ENCODE data around the gene SLC1A2.

SLC1A2 gene

DNA sequence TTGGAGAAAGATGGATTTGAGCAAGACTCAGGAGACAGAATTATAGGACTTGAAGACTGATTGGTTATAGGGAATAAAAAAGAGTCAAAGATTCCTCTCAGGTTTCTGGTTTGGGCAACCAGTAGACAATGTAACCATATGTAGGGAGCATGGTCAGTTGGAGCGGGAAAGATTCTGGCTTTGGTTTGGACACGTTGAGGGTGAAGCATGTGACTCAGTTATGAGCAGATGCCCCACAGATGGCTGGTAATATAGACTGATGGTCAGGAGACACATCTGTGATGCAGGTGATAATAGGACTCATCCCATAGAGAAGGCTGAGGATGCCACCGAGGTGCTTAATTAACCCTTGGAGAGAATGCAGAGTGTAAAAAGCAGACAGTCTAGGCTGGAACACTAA is 148.3 kb downstream of the SLC1A2 start:
- no peak for DNase-seq (ENCODE audit: low read depth)

GRCh38 chr11:35270342-35270741 is 149.0 kb downstream of the SLC1A2 start:
- no peak for DNase-seq (ENCODE audit: low read depth)

DNA sequence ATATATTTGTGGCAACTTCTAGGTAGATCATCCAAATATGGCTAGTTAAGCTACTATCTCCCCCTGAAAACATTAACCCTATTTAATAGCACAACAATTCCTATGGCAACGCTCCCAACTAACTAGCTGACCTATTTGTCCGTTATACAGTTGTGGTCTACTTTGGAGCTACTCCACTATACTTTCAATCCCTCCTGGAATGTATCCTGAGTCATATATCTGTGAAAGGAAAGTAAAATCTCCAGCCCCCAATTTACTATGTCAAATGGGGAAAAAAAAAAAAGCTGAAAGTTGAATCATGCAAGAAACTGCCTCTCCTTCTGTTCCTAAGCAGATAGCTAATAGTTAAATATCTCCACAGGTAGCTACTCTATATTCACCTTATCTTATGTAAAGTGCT is 151.9 kb downstream of the SLC1A2 start:
- DNase-seq (ENCODE audit: low read depth), result peak; percentile 77

DNA sequence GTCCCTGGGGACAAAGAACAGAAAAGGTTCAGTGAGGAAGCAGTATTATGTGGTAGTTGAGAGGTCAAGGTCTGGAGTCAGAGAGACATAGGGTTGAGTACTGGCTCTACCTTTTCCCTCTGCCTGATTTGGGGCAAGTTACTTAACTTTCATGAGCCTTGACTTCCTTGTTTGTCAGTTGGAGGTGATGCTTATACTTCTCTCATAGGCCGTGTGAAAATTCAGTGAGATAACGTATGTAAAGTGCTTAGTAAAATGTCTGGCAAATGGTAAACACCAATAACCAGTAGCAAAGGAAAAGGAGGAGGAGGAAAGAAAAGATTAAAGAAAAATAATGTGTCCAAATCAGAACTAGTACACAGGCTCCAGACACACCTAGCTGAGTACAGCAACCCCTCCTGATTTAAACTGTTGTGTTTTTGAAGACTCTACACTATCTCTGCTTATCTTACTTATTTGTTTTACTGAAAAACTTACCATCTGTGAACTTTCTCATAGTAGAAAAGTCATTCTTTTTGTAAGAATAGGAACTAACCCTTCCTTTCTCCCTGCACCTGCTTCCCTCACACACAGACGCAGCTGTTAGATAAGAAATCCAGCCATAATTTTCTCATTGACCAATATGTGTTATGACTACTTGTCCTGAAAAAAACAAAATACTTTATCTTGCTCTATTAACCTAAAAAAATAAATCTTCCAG is 153.5 kb downstream of the SLC1A2 start:
- DNase-seq (ENCODE audit: low read depth), result no peak

DNA sequence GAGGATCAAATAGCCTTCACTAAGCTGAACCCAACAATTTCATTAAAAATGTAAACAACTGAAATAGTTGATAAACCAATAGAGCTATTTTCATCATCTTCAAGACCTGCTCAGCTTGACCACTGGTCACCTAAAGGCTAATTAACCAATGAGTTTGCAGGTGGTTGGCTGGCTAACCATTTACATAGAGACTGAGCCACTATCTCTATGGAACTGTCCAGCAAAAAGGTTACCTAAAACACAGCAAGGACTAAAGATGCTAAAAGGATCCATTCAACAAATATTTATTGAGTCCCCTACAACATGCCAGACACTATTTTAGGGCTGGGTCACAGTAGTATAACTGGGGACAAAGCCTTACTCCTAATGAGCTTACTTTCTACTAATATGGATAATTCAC is 156.6 kb downstream of the SLC1A2 start:
- DNase-seq (ENCODE audit: low read depth), result no peak

GRCh38 chr11:35262056-35262455 is 157.3 kb downstream of the SLC1A2 start:
- no peak for DNase-seq (ENCODE audit: low read depth)

DNA sequence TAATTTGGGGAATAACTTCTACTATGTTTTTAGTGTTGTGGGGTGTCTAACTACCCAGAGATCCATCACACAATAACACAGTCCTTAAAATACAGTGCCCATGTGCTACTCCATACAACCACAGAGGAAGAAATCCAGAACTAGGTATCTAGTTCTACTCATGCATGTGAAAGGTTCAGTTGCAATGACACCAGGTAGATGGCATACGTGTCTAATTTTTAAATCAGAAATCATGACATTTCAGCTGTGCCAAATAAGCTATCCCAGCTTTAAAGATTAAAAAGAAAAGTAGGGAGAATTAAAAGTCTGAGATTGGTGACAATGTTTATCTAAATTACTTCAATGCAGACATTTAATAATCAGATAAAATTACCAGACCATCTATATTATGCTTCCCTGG is 158.2 kb downstream of the SLC1A2 start:
- DNase-seq (ENCODE audit: low read depth), result no peak

DNA sequence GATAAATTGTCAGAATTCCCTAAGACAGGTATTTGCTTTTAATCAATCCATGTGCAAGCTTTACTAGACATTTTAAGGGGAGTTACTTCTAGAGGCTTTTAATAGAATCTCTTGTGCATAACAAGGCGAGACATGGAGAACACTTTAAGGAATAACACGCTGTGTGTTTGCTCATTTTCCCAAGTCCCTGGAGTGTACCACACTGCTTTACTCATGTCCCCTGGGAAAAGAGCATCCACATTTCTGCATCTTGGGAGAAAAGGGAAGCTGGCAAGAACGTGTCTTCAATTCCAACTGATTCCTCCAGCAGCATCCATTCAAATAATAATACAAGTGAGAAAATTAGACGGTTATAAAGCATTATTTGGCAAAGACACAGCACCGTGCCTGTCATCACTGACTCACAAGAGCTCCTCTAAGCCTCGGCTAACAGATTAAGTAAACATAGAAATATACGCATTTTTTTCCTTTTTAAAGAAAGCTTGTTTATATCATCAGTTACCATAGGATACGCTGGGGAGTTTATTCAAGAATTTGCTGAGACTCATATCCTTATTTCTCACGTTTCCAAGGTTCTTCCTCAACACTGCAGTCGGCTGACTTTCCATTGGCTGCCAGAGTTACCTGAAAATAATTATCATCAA is 158.9 kb downstream of the SLC1A2 start:
- peak; percentile 87 for DNase-seq (ENCODE audit: low read depth)

DNA sequence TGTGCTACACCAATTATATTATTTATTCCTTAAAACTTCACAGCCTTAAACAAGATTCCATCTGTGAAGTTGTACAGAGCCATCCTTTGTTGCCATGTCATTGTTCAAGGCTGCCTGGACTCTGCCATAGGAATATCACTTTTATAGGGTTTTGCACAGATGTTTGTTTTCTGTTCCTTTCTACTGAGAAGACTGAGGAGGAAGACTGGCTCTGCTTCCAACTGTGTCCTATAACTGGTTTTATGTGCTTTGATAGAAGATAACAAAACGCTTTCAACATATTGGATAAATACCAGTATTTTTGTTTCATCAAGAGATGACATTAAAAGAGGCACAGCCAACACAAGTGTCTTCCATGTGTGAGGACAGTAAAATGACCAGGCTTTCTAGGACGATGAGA is 159.8 kb downstream of the SLC1A2 start:
- no peak for DNase-seq (ENCODE audit: low read depth)

GRCh38 chr11:35257281-35257680 is 162.1 kb downstream of the SLC1A2 start:
- no peak for DNase-seq (ENCODE audit: low read depth)

GRCh38 chr11:35256296-35256695 is 163.1 kb downstream of the SLC1A2 start:
- DNase-seq (ENCODE audit: low read depth), result no peak

- DNase-seq (ENCODE audit: low read depth), result no peak
Observed at GRCh38 chr11:35255514-35255913, 163.8 kb downstream of the SLC1A2 start.

DNA sequence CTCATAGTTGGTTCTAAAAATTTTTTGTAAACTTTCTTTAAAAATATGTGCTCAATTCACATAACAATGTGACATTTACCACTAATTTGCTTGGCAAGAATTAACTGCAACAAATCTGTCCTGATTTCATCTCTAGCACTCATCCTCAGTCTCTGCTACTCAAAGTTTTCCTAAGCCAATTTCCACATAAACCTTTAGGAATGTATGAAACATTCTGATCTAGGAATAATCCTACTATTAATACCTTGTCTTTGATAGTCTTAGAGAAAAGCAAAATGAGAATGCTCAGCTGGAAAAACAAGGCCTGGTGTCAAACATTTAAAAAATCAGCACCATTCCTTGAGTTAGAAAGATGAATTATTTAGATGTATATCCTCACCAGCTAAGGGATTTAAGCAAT is 166.1 kb downstream of the SLC1A2 start:
- DNase-seq (ENCODE audit: low read depth), result peak; percentile 21

- DNase-seq (ENCODE audit: low read depth), result no peak
Observed at GRCh38 chr11:35250621-35251020, 168.7 kb downstream of the SLC1A2 start.

GRCh38 chr11:35250192-35250591 is 169.2 kb downstream of the SLC1A2 start:
- no peak for DNase-seq (ENCODE audit: low read depth)

GRCh38 chr11:35248558-35249323 is 170.6 kb downstream of the SLC1A2 start:
- peak; percentile 23 for DNase-seq (ENCODE audit: low read depth)

GRCh38 chr11:35247863-35248262 is 171.5 kb downstream of the SLC1A2 start:
- no peak for DNase-seq (ENCODE audit: low read depth)

- no peak for DNase-seq (ENCODE audit: low read depth)
Observed at GRCh38 chr11:35247428-35247827, 171.9 kb downstream of the SLC1A2 start.

GRCh38 chr11:35246745-35247144 is 172.6 kb downstream of the SLC1A2 start:
- peak; percentile 83 for DNase-seq (ENCODE audit: low read depth)

GRCh38 chr11:35245786-35246185 is 173.6 kb downstream of the SLC1A2 start:
- no peak for DNase-seq (ENCODE audit: low read depth)

- DNase-seq (ENCODE audit: low read depth), result no peak
Observed at GRCh38 chr11:35245056-35245455, 174.3 kb downstream of the SLC1A2 start.

DNA sequence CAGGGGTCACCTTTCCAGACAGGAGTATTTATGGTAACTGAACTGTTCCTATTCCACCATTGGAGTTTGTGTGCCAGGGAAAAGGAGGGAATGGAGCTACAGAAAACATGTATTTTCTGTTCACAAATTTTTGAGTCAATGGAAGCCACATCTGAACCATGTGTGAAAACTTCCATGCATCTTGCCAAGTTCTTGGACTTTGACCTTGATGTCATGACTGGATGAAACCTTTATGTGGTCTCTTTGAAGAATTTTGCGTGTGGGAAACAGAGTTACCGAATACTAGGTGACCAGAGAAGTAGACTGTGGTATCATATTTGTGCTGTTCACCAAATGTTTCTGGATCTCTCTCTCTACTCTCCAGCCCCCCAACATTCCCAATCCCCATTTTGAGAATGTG is 175.6 kb downstream of the SLC1A2 start:
- DNase-seq (ENCODE audit: low read depth), result no peak

Measured in amniotic epithelial cell (primary cell).